CD4-positive, alpha-beta T cell treated with Interleukin-12 subunit alpha and Interleukin-12 subunit beta, for 1 hour (primary cell): ENCODE measurements around the gene RTL3.
"Not testable (repeated sequence)": the region's sequence is repeated elsewhere in the genome, so short reads cannot be mapped to it uniquely, and the experiment has no call there.

Experiments used
- DNase-seq: peaks from one replicate; pipeline ENCODE4 v3.0.0-alpha.2; 2020

Gene RTL3, protein sequence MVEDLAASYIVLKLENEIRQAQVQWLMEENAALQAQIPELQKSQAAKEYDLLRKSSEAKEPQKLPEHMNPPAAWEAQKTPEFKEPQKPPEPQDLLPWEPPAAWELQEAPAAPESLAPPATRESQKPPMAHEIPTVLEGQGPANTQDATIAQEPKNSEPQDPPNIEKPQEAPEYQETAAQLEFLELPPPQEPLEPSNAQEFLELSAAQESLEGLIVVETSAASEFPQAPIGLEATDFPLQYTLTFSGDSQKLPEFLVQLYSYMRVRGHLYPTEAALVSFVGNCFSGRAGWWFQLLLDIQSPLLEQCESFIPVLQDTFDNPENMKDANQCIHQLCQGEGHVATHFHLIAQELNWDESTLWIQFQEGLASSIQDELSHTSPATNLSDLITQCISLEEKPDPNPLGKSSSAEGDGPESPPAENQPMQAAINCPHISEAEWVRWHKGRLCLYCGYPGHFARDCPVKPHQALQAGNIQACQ

DNA sequence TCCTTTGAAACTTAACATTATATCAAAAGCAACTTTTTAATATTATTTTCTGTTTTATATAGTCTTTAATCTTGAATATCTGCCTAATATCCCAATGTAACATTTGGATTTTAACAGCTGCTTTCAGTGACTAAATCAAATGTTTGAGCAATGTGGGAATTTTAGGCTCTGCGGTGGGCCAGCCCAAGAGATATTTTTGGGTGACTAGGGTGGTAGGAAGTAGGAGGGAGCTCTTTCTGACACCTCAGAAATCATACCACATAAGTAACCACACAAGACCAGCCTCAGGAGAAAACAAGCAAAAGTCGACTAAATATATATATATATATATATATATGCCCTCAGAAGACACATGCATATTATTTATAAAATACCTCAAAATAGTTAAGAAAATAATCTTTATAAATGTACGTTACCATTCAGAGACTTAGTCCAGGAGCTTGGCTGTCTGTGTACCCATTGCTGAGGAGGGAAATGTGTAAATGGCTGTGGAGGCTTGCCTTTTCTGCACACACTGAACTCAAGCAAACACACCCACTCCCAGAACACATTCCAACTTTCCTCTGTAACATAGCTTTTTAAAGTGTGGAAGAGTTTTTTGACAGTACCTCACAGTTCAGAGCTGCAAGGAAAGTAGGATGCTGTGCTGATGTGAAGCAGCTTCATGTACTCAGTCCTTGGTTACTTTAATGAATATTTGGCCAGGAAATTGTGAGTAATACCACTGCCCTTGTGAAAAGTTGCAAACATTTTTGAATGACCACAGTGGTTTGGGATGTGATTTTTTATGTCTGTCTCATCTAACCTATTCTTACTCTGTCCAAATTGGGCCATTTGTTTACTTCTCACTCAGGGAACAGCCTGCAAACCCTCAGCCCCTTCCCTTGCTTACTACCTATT lies at the start of gene RTL3:
Gene RTL3, minus strand, starts transcription at position 484 of the 900 bp plus-strand sequence. CDS start 908 bp downstream, outside the sequence.
- DNase-seq = no peak

DNA sequence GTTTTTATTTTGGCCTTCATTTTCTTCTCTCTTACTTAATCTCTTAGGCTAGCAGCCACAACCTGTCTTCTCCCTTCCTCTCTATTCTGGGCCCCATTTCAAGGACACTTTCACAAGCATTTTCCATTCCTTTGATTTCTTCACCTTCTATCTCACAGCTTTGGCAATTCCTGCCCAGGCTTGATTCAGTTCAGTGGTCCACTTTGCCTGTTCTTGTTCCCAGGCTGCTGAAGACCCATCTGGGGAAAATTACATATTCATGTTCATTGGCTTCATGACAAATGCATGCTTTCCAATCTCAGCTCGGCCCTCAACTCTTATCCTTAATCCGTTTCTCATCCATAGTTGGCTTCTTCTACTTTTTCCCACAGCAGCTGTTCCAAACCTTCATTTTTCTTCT lies 49.7 kb upstream of the RTL3 start:
- DNase-seq = no peak

DNA sequence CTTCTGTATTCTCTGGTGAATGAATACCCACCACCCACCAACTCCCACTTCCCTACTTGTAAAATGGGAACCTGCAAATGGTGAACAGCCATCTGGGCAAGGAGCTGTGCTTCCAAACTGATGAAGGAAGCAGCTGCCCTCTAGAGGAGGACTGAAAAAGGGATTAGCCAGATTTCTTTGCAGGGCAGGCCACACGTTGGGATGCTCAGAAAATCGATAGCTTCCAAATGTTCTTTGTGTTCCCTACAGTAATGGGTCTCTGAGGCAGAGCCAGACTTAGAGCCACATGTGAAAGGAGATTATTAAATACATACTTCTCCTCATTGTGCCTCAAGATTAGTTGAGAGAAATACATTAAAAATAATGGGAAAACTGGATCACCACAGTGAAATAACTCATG lies 49.1 kb upstream of the RTL3 start:
- no peak for DNase-seq

DNA sequence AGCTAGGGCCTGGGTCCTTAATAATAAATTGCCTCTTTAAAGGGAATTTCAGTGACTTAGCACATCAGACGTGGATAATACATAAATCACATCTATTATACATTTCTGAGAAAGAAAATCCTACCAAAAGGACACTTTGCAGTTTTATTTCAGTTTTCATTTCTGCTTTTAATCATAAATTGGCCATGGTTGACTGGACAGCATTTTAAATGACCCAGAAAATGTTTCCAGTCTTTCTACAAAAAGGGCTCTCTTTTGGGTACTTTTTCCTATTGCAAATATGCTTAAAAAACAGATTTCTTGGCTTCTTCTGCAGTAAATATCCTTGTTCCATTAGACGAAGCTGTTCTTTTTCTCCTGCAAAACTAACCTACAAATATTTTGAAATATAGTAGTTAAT lies 46.9 kb upstream of the RTL3 start:
- DNase-seq = no peak

GRCh38 chrX:78693536-78693935 lies 34.4 kb upstream of the RTL3 start:
- no peak for DNase-seq

- DNase-seq = no peak
Measured at GRCh38 chrX:78693012-78693411, 33.9 kb upstream of the RTL3 start.

GRCh38 chrX:78687586-78687985 lies 28.5 kb upstream of the RTL3 start:
- no peak for DNase-seq

DNA sequence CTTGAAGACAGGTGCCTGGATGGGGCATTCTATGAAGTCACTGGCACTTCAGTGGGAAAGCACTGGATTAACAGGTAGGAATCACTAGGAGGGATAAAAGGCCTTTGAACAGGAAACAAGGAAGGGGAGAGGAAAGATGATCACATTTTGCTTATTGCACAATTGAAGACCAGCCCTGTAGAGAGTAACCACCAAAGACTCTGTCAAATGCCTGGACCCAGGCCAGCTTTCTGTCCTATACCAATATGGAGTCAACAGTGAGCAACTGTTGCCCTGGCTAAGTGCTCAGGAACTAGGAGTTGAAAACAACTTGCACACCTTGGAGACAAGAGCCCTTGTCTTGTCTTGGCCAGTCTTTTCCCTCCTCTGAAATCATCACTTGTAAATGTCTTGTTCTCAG lies 14.1 kb upstream of the RTL3 start:
- DNase-seq = no peak

DNA sequence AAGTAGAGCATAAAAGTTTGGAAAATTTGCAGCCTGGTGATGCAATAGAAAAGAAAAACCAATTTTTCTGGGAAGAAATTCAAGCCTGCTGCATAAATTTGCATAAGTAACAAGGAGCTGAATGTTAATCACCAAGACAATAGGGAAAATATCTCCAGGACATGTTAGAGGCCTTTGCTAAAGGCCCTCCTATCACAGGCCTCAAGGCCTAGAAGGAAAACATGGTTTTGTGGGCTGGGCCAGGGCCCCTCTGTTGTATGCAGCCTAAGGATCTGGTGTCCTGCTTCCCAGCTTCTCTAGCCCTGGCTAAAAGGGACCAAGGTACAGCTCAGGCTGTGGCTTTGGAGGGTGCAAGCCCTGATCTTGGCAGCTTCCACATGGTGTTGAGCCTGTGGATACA lies 6.2 kb upstream of the RTL3 start:
- no peak for DNase-seq

- DNase-seq = no peak
Measured at GRCh38 chrX:78661836-78662235, 2.7 kb upstream of the RTL3 start.

DNA sequence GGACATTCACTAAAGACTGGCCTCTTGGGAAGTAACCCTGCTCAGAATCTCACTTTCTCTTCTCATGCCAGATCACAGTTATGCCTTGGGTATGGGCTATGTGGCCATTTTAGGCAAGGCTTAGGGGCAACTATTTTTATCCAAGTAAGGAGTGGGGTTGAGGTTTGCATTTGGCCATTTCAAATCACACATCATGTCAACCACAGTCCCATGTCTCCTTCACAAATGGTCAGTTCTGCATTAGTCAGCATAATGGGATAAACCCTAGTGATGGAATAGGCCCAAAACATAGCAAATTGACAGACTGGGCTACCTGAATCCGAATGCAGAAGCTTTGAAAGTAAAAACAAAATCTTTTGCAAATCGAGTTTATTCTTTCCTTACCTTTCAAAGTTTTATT lies 827 bp upstream of the RTL3 start:
- DNase-seq = no peak

GRCh38 chrX:78658414-78658813 lies 714 bp downstream of the RTL3 start:
- no peak for DNase-seq

GRCh38 chrX:78655642-78656041 lies 3.5 kb downstream of the RTL3 start:
- DNase-seq = no peak

GRCh38 chrX:78653118-78653822 lies 5.9 kb downstream of the RTL3 start:
- DNase-seq = no peak

GRCh38 chrX:78650906-78651437 lies 8.2 kb downstream of the RTL3 start:
- DNase-seq = peak; percentile 17

DNA sequence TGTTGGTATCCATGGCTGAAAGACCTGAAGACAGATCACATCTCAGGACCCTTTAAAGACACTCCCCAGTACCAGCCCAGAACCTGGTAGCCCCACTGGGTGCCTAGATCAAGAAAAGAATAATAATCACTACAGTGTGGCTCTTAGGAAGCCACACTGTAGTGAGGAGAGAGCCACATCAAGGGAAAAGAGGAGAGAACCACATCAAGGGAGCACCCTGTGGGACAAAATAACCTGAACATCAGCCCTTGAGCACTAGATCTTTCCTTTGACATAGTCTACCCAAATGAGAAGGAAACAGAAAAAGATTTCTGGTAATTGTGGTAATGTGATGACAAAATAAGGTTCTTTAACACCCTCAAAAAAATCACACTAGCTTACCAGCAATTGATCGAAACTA lies 15.3 kb downstream of the RTL3 start:
- peak; percentile 9 for DNase-seq

DNA sequence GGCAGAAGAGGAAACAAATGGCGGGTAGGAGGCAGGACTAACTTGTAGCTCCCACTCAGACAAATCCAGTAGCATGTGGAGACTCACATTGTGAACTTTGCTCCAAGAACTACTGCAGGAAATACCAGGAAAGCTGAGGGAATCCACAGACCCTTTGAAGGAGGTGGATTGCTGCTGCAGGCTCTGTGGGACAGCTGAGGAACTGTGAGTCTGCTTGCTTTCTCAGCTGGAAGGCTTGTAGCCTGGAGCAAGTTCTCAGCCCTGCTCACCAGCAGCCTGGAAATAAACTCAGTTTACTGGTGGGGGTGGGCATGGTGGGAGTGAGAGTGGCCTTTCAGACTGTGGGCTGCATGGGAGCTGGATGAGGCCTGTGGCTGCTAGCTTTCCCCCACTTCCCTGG lies 16.0 kb downstream of the RTL3 start:
- no peak for DNase-seq

DNA sequence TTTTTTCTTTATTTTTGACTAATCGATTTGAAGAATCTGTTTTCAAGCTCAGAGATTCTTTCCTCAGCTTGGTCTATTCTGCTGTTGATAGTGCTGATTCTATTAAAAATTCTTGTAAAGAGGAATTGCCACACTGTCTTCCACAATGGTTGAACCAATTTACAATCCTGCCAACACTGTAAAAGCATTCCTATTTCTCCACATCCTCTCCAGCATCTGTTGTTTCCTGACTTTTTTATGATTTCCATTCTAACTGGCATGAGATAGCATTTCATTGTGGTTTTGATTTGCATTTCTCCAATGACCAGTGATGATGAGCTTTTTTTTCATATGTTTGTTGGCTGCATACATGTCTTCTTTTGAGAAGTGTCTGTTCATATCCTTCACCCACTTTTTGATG lies 23.0 kb downstream of the RTL3 start:
- not testable (repeated sequence) for DNase-seq

- DNase-seq = no peak
Measured at GRCh38 chrX:78624962-78625909, 33.9 kb downstream of the RTL3 start.

DNA sequence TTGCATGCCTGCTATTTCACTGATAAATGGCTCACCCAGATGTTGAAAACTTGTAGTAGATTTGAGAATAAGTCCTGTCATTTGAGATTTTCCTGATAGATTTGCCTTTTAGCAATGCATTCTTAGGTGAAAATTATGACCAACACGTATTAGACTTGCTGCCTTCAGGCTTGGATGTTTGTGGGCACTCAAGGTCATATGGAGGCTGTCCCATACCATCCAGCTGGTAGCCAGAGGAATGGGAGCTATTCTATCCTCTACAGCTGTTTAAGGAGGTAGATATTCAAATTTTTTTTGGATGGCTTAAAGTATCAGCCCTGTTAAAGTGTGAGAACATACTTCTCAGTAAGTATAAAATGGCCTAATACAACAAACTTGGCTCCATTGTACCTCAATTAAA lies 34.7 kb downstream of the RTL3 start:
- DNase-seq = no peak

- DNase-seq = no peak
Measured at GRCh38 chrX:78622831-78623230, 36.3 kb downstream of the RTL3 start.

GRCh38 chrX:78619834-78620233 lies 39.3 kb downstream of the RTL3 start:
- DNase-seq = no peak
